HL-60/S4 treated with phorbol 12-myristate 13-acetate at 8.2 ng/mL for 4 days and 3 days (cell line): ENCODE results near the gene ZNF32.

Experiments used
- in situ Hi-C: fragments of 300-500 bp; cut with MboI; formaldehyde crosslinking; loops from 2 replicates; pipeline ENCODE4 v1.15.0; 2022; ENCODE audit warnings: low sequenced_read_pairs

The ZNF32 gene

GRCh38 chr10:43682956-43683355 is 34.3 kb upstream of the ZNF32 start:
- in situ Hi-C loops: loop anchor here (25.0 kb wide), 1 partner anchor 1179 kb away; no protein-coding TSS in a partner anchor

GRCh38 chr10:43681721-43682120 is 33.0 kb upstream of the ZNF32 start:
- in situ Hi-C loops: loop anchor here (25.0 kb wide), 1 partner anchor 1181 kb away; no protein-coding TSS in a partner anchor

GRCh38 chr10:43681220-43681619 is 32.5 kb upstream of the ZNF32 start:
- in situ Hi-C loops: loop anchor here (25.0 kb wide), 1 partner anchor 1181 kb away; no protein-coding TSS in a partner anchor

DNA sequence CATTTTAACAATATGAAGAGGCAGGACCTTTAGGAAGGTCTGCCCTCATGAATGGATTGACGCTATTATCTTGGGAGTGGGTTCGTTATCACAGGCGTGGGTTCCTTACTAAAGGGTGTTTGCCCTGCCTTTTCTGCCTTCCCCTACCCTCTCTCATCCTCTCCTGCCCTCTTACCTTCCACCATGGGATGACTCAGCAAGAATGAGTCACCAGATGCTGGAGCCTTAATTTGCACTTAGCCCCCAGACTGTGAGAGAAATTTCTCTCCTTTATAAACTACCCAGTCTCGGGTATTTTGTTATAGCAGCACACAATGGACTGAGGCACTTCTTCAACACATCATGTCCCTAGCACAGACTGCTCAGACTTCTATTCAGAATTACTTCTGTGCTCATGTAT is 31.4 kb upstream of the ZNF32 start:
- in situ Hi-C loops: loop anchor here (25.0 kb wide), 1 partner anchor 1182 kb away; no protein-coding TSS in a partner anchor

GRCh38 chr10:43679509-43679908 is 30.8 kb upstream of the ZNF32 start:
- in situ Hi-C loops: loop anchor here (25.0 kb wide), 1 partner anchor 1183 kb away; no protein-coding TSS in a partner anchor

DNA sequence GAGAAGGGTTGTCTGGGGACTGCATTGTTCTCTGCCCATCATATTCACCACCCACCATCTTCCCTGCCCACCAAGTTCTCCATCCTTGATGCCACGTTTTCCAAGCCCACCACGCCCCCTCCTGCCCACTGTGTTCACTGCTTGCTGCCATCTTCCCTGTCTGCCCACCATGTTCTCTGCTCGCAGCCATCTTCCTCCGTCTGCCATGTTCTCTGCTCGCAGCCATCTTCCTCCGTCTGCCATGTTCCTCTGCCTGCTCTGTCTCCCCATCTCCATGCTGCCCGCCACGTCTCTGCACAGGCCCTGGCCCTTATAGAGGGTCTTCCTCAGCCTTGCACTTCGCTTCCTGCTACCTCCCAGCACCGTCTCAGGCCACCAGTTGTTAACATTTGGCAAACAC is 30.0 kb upstream of the ZNF32 start:
- in situ Hi-C loops: loop anchor here (25.0 kb wide), 1 partner anchor 1184 kb away; no protein-coding TSS in a partner anchor

GRCh38 chr10:43676901-43677300 is 28.2 kb upstream of the ZNF32 start:
- in situ Hi-C loops: loop anchor here (25.0 kb wide), 1 partner anchor 1185 kb away; no protein-coding TSS in a partner anchor

DNA sequence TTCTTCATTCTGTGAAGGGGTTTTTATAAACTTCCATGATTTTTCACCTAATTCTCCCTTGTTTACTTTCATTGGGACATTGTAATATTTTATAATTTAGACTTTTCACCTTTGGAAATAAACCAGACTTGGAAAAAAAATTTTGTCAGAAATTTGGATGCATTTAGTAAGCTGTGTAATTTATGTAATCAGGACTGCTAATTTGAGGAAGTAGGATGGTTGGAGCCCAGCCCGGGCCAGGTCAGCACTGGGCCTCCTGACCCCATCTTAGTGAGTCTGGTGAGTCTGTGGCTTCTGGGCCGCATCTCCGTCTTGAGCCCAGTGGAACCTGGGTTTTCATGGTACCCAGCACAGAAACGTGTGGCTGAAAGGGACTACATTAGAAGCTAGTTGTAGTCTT is 27.6 kb upstream of the ZNF32 start:
- in situ Hi-C loops: loop anchor here (25.0 kb wide), 1 partner anchor 1186 kb away; no protein-coding TSS in a partner anchor

- in situ Hi-C loops: loop anchor here (25.0 kb wide), 1 partner anchor 1188 kb away; no protein-coding TSS in a partner anchor
These were observed 26.0 kb upstream of the ZNF32 start for GRCh38 chr10:43674553-43675210.

DNA sequence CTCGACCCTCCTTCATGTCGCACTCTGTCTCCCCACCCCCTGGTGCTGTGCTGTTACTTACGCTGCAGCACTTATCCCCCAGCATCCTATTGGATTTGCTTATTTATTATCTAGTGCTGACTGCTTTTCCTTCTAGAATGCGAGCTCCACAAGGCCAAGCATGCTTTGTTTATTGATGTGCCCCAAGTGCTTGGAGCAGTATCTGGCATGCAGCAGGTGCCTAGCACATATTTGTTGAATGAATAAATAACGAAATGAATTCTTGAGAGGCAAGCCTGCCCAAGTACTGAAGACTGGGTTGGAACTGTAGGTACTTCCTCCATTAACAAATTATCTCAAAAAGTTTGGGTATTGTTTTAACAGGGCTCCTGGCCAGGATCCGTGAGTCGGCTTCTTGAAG is 24.8 kb upstream of the ZNF32 start:
- in situ Hi-C loops: no loop called here

GRCh38 chr10:43671659-43672531 is 23.2 kb upstream of the ZNF32 start:
- in situ Hi-C loops: no loop called here

DNA sequence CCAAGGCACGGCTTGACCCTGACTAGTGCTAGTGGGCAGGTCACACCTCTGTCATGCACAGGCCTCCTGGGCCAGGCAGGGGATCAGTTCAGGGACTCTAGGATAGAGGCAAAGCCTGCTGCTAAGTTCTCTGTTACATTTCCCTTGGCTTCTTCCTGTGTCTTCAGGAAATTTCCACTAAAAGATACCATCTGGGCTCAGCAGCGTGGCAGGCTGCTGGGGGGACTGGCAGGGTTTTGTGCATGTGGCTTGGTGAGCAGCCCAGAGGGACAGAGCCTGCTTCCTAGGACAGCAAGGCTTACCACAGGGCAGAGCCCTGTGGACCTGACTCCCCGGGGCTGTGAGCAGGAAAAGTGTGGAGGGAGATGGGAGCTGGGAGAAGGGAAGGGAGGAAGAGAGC is 20.7 kb upstream of the ZNF32 start:
- in situ Hi-C loops: no loop called here

GRCh38 chr10:43667761-43668386 is 19.2 kb upstream of the ZNF32 start:
- in situ Hi-C loops: no loop called here

- in situ Hi-C loops: no loop called here
These were observed 18.6 kb upstream of the ZNF32 start for GRCh38 chr10:43667317-43667731.

DNA sequence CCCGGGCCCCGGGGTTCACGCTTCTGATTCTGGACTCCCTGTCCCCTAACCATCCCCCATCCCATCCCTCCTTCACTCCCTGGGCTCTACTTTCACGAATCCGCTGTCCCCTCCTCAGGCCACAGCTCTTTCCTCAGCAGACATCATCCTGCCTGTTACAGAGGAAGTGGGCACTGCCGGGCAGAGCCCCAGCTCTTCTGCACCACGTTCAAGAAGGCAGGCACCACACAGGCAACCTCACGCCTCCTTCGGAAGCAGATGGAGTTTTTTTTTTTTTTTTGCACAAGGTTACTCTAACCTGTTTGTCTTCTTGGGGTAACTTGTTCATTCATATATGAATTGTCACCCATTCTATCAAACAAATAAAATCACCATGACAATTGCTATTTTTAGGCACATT is 17.9 kb upstream of the ZNF32 start:
- in situ Hi-C loops: no loop called here

DNA sequence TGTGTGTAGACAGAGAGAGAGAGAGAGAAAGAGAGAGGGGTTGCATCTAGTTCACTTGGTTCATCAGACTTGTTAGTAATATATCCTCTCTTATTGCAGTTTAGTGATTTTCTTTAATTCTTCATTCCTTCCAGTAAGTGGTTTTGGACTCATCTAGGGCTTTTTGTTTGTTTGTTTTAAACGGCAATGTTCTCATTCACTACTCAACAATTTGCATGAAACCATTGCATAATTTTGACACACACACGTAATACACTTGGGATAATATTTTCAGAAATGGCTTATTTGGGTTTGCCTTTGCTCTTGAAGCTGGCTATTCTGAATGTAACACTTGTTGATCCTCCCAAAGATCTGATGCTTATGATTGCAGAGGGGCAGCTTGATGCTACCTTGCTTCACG is 16.4 kb upstream of the ZNF32 start:
- in situ Hi-C loops: no loop called here

- in situ Hi-C loops: no loop called here
These were observed 9.5 kb upstream of the ZNF32 start for GRCh38 chr10:43658227-43658626.

GRCh38 chr10:43655311-43655710 is 6.6 kb upstream of the ZNF32 start:
- in situ Hi-C loops: no loop called here

GRCh38 chr10:43653746-43654145 is 5.1 kb upstream of the ZNF32 start:
- in situ Hi-C loops: no loop called here

- in situ Hi-C loops: no loop called here
These were observed 473 bp upstream of the ZNF32 start for GRCh38 chr10:43649185-43649523.

- in situ Hi-C loops: no loop called here
These were observed 635 bp downstream of the ZNF32 start for GRCh38 chr10:43648095-43648397.
